K562 (cell line): ENCODE results near the gene SMARCA4. TPM values are rescaled to one million over a fixed set of nuclear protein-coding genes. Genes with fewer than 3 reads are reported as not detected.

Experiments used
- ATAC-seq: fragments of 200-7000 bp; cut with Tn5 transposase; 3 replicates; pipeline ENCODE4 v1.9.1; 2020; ENCODE audit warnings: moderate library complexity
- BruUV-seq: library from RNA; stranded (reverse); fragments of 400-500 nt; replicated peaks from 2 replicates; lab custom pipeline; 2021; lab: Mats Ljungman, UMichigan
- CTCF ChIA-PET: fragments of 300-600 bp; formaldehyde crosslinking; extraction: SDS; loops from one replicate; lab custom pipeline; 2021; ENCODE audit warnings: low intra/inter-chr PET ratio; lab: Yijun Ruan, JAX
- POLR2A ChIA-PET: fragments of 300-600, 350-650 bp; sonication (Branson Sonifier 250); formaldehyde crosslinking; extraction: SDS; loops from one replicate; lab custom pipeline; 2021; ENCODE audit warnings: antibody characterized with exemption, inconsistent platforms; lab: Yijun Ruan, JAX
- DNase-seq, 4 experiments: peaks; one replicate each; pipeline versions ENCODE4 v3.0.0 to v3.0.0-alpha.2; 2011 to 2018; ENCODE audit warnings: low spot score in 3 of 4, mixed read lengths in 3 of 4; ENCODE audit errors: extremely low read depth in 1 of 4
- FAIRE-seq: peaks from 2 replicates; lab custom pipeline; 2011; peaks lifted over from hg19 to GRCh38; lab: Jason Lieb, UNC
- H2AFZ ChIP-seq: 2 replicates; pipeline ENCODE4 v1.6.0; 2011; ENCODE audit warnings: low read depth, low read length, control low read depth, inconsistent platforms
- H3K27ac ChIP-seq: fragments of 200-600 bp; 3 replicates; pipeline ENCODE4 v1.8.0; 2011; ENCODE audit warnings: low read depth, mild to moderate bottlenecking, control low read depth, inconsistent platforms, low read length, moderate library complexity, mixed read lengths; ENCODE audit errors: extremely low read depth
- H3K27me3 ChIP-seq, 2 experiments: fragments of 300-600 bp in 1 of 2; 2 replicates in 1 of 2; 3 replicates in 1 of 2; pipeline versions ENCODE4 v1.6.0 to v1.8.0; 2011; ENCODE audit warnings: inconsistent platforms in 2 of 2, low read length in 2 of 2, mild to moderate bottlenecking in 1 of 2, mixed read lengths in 1 of 2, moderate library complexity in 1 of 2; ENCODE audit not compliant: control insufficient read depth in 2 of 2, insufficient read depth in 2 of 2
- H3K36me3 ChIP-seq: fragments of 300-600 bp; 3 replicates; pipeline ENCODE4 v1.8.0; 2011; ENCODE audit warnings: mild to moderate bottlenecking, low read length, inconsistent platforms; ENCODE audit not compliant: control insufficient read depth, insufficient read depth
- H3K4me1 ChIP-seq, 2 experiments: fragments of 200-600 bp in 1 of 2; replicated peaks in 1 of 2; 2 replicates in 1 of 2; 3 replicates in 1 of 2; pipeline versions ENCODE4 v1.5.1 to v1.8.0; 2011; ENCODE audit warnings: inconsistent platforms in 2 of 2, low read length in 2 of 2, mild to moderate bottlenecking in 1 of 2, mixed read lengths in 1 of 2, moderate library complexity in 1 of 2; ENCODE audit not compliant: control insufficient read depth in 2 of 2, insufficient read depth in 2 of 2
- H3K4me2 ChIP-seq: 2 replicates; pipeline ENCODE4 v1.6.1; 2011; ENCODE audit warnings: low read length, control low read depth, inconsistent platforms, mixed read lengths; ENCODE audit not compliant: insufficient read depth
- H3K4me3 ChIP-seq: fragments of 200-600 bp; sonication (generic), shearing (Covaris generic); 2 replicates; pipeline ENCODE4 v1.5.1; 2016; ENCODE audit warnings: control low read depth, inconsistent platforms
- H3K79me2 ChIP-seq: fragments of 200-600 bp; 3 replicates; pipeline ENCODE4 v1.8.0; 2011; ENCODE audit warnings: low read length, inconsistent platforms; ENCODE audit not compliant: control insufficient read depth, insufficient read depth
- H3K9ac ChIP-seq, 2 experiments: 2 replicates each; pipeline versions ENCODE4 v1.6.0 to v1.6.1; 2011; ENCODE audit warnings: low read depth in 2 of 2, low read length in 2 of 2, control low read depth in 1 of 2, inconsistent platforms in 1 of 2, mild to moderate bottlenecking in 1 of 2, mixed read lengths in 1 of 2; ENCODE audit not compliant: insufficient read depth in 1 of 2
- H3K9me1 ChIP-seq: one replicate; pipeline ENCODE4 v1.6.0; 2011; ENCODE audit warnings: inconsistent platforms, mild to moderate bottlenecking, low read length, moderate library complexity; ENCODE audit not compliant: control insufficient read depth, insufficient read depth
- H3K9me3 ChIP-seq: replicated peaks from 2 replicates; pipeline ENCODE4 v1.5.1; 2011; ENCODE audit warnings: low read depth, low read length, inconsistent platforms; ENCODE audit not compliant: control insufficient read depth, insufficient read depth
- H4K20me1 ChIP-seq: replicated peaks from 2 replicates; pipeline ENCODE4 v1.6.1; 2011; ENCODE audit warnings: low read length, inconsistent platforms, mixed read lengths; ENCODE audit not compliant: control insufficient read depth, insufficient read depth
- ATF3 ChIP-seq, 2 experiments: fragments of 450-650 bp in 1 of 2; sonication (generic) in 1 of 2; formaldehyde crosslinking in 1 of 2; IDR thresholded peaks in 1 of 2; conservative IDR thresholded peaks in 1 of 2; 2 replicates each; pipeline versions ENCODE4 v1.6.1 to v1.8.1; 2016 to 2023; ENCODE audit warnings: mild to moderate bottlenecking in 2 of 2, moderate library complexity in 2 of 2, inconsistent platforms in 1 of 2, missing genetic modification reagents in 1 of 2
- ESRRA ChIP-seq: fragments of 450-650 bp; IDR thresholded peaks from 2 replicates; pipeline ENCODE4 v1.6.1; 2014; ENCODE audit warnings: low read depth, mild to moderate bottlenecking, moderate library complexity, borderline replicate concordance
- HOMEZ ChIP-seq: fragments of 250-450 bp; sonication (Bioruptor Pico); IDR thresholded peaks from 2 replicates; pipeline ENCODE4 v1.4.0; 2020; ENCODE audit warnings: mild to moderate bottlenecking, moderate library complexity
- ILF3 ChIP-seq: fragments of 450-650 bp; IDR thresholded peaks from 2 replicates; pipeline ENCODE4 v1.6.1; 2018; ENCODE audit warnings: antibody characterized with exemption, mild to moderate bottlenecking, moderate library complexity, borderline replicate concordance
- PTRF ChIP-seq: fragments of 450-650 bp; IDR thresholded peaks from 2 replicates; pipeline ENCODE4 v1.6.1; 2016; ENCODE audit warnings: mild to moderate bottlenecking, missing genetic modification characterization, missing compliant biosample characterization
- TBL1XR1 ChIP-seq, 2 experiments: IDR thresholded peaks; 2 replicates each; pipeline ENCODE4 v1.6.1; 2012; ENCODE audit warnings: improper control_type of control experiment in 2 of 2, low read length in 2 of 2, mild to moderate bottlenecking in 1 of 2
- THAP12 ChIP-seq: fragments of 250-450 bp; sonication (Bioruptor Pico); IDR thresholded peaks from 2 replicates; pipeline ENCODE4 v1.9.0; 2021; ENCODE audit warnings: mild to moderate bottlenecking, inconsistent platforms
- UBTF ChIP-seq, 2 experiments: IDR thresholded peaks; 2 replicates each; pipeline ENCODE4 v1.6.1; 2012; ENCODE audit warnings: improper control_type of control experiment in 2 of 2, low read depth in 2 of 2, low read length in 2 of 2, borderline replicate concordance in 1 of 2
- ZEB2 ChIP-seq: fragments of 450-650 bp; IDR thresholded peaks from 2 replicates; pipeline ENCODE4 v1.6.1; 2016
- ZNF75A ChIP-seq: fragments of 450-650 bp; formaldehyde crosslinking; IDR thresholded peaks from 2 replicates; pipeline ENCODE4 v1.4.0; 2020; ENCODE audit warnings: mild to moderate bottlenecking
- WGBS: fragments of 100-300 bp; shearing (Covaris generic); methylation state at CpG from one replicate; pipeline ENCODE4 v1.1.6; 2016; ENCODE audit warnings: low coverage, mixed read lengths; ENCODE audit not compliant: insufficient coverage; ENCODE audit errors: missing lambda C conversion rate; 5-methylcytosine and 5-hydroxymethylcytosine counted together
- in situ Hi-C: fragments of 300-500 bp; cut with MboI; formaldehyde crosslinking; loops from 4 replicates; pipeline ENCODE4 v1.15.0; 2018; ENCODE audit warnings: inconsistent platforms, mixed read lengths
- intact Hi-C: fragments of 100-400 bp; cut with micrococcal nuclease; formaldehyde crosslinking; loops from 2 replicates; pipeline ENCODE4 v1.14.2; 2022
- polyA plus RNA-seq, 8 experiments: library from polyadenylated mRNA; depleted of rRNA in 4 of 8; stranded (reverse) in 5 of 8; unstranded in 3 of 8; fragments of >200 nt; fragmentation: Nextera tagmentation in 2 of 8; fragmentation: Illumina TruSeq in 1 of 8; extraction: Ambion mirVana in 2 of 8; extraction: Trizol in 1 of 8; gene quantifications; 2 replicates each; pipeline versions ENCODE4 v1.2.1 to v1.2.3, GENCODE V29; 2011 to 2014; ENCODE audit warnings: inconsistent platforms in 1 of 8, missing spikeins in 1 of 8
- total RNA-seq, 7 experiments: library from RNA; depleted of rRNA in 6 of 7; stranded (reverse); fragments of >200 nt in 6 of 7; fragmentation: Illumina TruSeq in 2 of 7; extraction: Trizol in 2 of 7; gene quantifications; 2 replicates each; pipeline versions ENCODE4 v1.2.1 to v1.2.3, GENCODE V29; 2011 to 2021; ENCODE audit warnings: low replicate concordance in 1 of 7

SMARCA4 gene
- total and polyA plus RNA-seq, 9 of the 15 experiments (the other 6 are each of a cell fraction or from before 2014, with no cell fraction given) = 19.3 to 207 (median 52.1) TPM

- Histone ChIP-seq H3K27me3 (no peaks in the 10 kb centered on the region), H3K36me3 (peaks cover 92% of the 10 kb centered on the region; the same call in 2 of the 3 replicates), H3K27ac (no peak overlapping the region), H3K4me2 (no peak overlapping the region), H3K79me2 (no peaks in the 10 kb centered on the region), H3K9ac (no peak overlapping the region), H3K9me3 (no peaks in the 10 kb centered on the region), H3K4me3 (no peak overlapping the region), H3K4me1 (no peaks in the 10 kb centered on the region), H4K20me1 (no peaks in the 10 kb centered on the region), H3K9me1 (no peaks in the 10 kb centered on the region), H2AFZ (no peak overlapping the region)
- ChIA-PET CTCF (no interaction called here), POLR2A (interaction anchor here (0.6 kb wide), 1 partner anchor 68 kb away, joined by 3 read pairs; no protein-coding TSS in a partner anchor)
- WGBS = 96% methylated on average over 9 of the region's 9 CpGs
- DNase-seq (no peak), ATAC-seq (no peak), FAIRE-seq (no peak)
- in situ Hi-C loops (no loop called here), intact Hi-C loops (no loop called here)
- TF ChIP-seq PTRF (tag) (no peak), HOMEZ (no peak), ILF3 (no peak), THAP12 (no peak), ATF3 (IDR thresholded peaks at IDR 0.05) (no peak), ATF3 (CRISPR knock-in tag; conservative IDR thresholded peaks at IDR 0.05) (no peak), UBTF (IDR thresholded peaks at IDR 0.05; ENCODE audit: borderline replicate concordance in 1 of 2, low read depth in 2 of 2, low read length in 2 of 2) (no peak), ESRRA (no peak), ZNF75A (CRISPR knock-in tag) (no peak), ZEB2 (no peak), TBL1XR1 (IDR thresholded peaks at IDR 0.05; ENCODE audit: low read length in 2 of 2) (no peak)
- no TSS peak for BruUV-seq
Measured at GRCh38 chr19:11010041-11010440, 49.2 kb downstream of the SMARCA4 start.
